IPS-18a (cell line): Measurements from ENCODE around the gene VSIG10L.

Experiments
- H3K27ac ChIP-seq: one replicate; pipeline ENCODE4 v1.5.1; 2013; ENCODE audit warnings: low read length
- H3K27me3 ChIP-seq: one replicate; pipeline ENCODE4 v1.6.1; 2013; ENCODE audit warnings: mild to moderate bottlenecking, low read length; ENCODE audit not compliant: control insufficient read depth, insufficient read depth
- H3K36me3 ChIP-seq: one replicate; pipeline ENCODE4 v1.6.1; 2013; ENCODE audit warnings: low read depth, low read length; ENCODE audit not compliant: control insufficient read depth
- H3K4me1 ChIP-seq: one replicate; pipeline ENCODE4 v1.6.1; 2013; ENCODE audit warnings: low read depth, low read length; ENCODE audit not compliant: control insufficient read depth
- H3K4me3 ChIP-seq: one replicate; pipeline ENCODE4 v1.5.1; 2013; ENCODE audit warnings: low read length
- H3K9ac ChIP-seq: one replicate; pipeline ENCODE4 v1.6.1; 2013; ENCODE audit warnings: mild to moderate bottlenecking, low read length, moderate library complexity
- H3K9me3 ChIP-seq: one replicate; pipeline ENCODE4 v1.6.1; 2013; ENCODE audit warnings: low read depth, low read length; ENCODE audit not compliant: control insufficient read depth

VSIG10L gene

DNA sequence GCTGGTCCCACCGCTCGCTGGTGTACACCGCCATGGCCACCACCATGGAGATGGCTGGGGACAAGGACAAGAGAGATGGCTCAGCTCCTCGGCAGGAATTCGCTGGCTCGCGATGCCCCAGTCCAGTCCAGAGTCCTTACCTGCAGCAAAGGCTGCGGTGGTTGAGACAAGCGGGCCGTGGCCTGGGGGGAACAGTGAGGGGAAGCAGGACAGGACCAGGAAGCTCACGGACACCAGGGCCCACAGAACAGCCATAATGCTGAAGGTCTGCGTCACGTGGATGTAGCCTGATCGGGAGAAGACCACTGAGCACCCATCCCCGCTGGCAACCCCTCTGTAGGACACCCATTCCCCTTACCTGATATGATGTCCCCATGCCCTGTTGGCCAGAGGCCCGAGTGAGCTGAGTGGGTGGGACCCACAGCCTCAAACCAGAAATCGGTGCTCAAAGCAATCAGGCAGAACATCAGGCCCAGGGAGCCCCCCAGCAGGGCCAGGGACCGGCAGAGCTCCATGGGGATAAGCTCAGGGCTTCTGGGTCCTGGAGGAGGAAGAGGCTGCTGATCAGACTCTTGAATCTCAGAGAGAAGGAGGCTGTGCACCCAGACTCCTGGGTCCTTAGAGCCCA lies 30.2 kb upstream of the VSIG10L start:
- peaks cover 5% of the 10 kb centered on the region for H3K4me1 ChIP-seq
- no peaks in the 10 kb centered on the region for H3K9me3 ChIP-seq
- H3K4me3 ChIP-seq = no peak overlapping the region
- no peaks in the 10 kb centered on the region for H3K36me3 ChIP-seq
- no peak overlapping the region for H3K9ac ChIP-seq
- H3K27ac ChIP-seq = no peak overlapping the region
- no peaks in the 10 kb centered on the region for H3K27me3 ChIP-seq

DNA sequence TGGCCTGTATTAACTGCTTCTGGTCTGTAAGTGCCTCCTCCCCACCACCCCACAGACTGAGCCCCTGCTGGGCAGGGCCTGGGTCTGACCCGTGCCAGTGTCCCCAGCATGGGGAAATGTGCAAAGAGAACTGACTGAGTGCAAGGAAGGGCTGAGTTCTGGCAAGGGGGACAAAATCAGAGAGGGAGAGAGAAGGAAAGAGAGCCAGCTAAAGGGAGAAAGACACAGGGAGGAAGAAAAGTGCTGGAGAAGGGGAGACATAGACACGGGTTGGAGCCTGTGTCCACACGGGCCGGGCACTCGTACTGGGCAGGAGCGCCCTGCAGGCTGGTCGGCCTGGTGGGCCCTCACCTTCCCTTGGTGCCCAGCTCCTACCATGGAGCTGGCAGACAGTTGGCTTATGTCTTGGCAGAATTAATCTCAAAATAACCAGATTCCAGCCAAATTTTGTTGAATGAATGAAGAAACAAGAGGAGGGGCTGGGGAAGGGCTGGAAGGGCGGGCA lies 29.3 kb upstream of the VSIG10L start:
- Histone ChIP-seq H3K4me1 (peaks cover 5% of the 10 kb centered on the region), H3K9me3 (no peaks in the 10 kb centered on the region), H3K36me3 (no peaks in the 10 kb centered on the region), H3K27me3 (no peaks in the 10 kb centered on the region), H3K9ac (no peak overlapping the region), H3K4me3 (no peak overlapping the region), H3K27ac (no peak overlapping the region)

DNA sequence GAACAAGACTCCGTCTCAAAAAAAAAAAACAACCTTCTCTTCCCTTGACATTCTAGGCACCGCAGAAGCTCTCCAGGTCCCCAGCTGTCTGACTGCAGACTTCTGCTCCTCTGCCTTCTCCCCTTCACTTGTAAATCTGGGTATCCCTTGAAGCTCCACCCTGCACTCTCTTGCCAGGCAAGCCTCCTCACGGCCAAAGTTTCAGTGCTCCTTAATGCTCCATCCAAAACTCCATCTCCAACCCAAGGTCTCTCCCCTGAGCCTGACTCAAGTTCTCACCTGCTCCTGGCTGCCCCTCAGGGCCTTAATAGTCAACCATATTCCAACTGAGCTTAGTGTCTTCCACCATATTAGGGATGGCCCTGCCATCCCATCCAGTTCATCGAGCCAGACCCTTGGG lies 28.3 kb upstream of the VSIG10L start:
- no peaks in the 10 kb centered on the region for H3K27me3 ChIP-seq
- peaks cover 11% of the 10 kb centered on the region for H3K4me1 ChIP-seq

DNA sequence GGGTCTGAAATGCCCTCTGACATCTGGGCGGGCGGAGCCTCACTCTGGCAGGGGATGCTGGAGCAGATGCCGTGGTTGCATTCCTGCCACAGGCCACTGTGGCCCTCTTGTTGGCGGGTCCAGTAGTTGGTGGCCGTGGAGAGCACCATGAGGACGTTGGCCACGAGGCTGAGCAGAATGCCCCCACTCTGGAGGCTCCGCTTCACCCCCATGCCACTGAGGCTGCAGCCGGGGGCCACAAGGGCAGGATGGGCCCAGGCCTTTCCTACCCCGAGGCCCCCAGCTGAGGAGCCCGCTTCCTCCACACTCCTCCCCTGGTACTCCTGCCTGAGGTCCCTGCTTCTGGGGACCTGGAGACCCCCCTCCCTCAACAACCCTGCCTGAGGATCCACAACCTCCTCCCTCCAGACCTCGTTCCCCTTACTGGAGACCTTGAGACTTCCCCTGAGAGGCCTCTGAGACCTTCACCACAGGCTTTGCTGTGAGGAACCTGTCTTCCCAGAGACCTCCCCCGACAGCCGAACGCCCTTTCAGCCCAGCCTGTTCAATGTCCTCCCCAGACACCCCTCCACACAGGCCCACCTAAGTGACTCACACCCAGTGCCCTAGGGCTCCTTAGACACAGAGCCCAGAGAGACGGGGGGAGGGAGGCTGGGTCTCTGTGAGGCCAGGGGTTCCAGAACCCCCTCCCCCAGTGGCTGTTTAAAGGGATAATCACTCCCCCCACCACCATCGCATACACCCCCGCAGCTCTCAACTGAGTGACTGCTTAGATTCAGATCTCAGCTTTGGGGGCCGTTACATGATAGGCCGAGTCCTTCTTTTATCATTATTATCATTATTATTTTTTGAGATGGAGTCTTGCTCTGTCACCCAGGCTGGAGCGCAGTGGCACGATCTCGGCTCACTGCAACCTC lies 26.7 kb upstream of the VSIG10L start, which contains the start of gene CLDND2:
Gene CLDND2, minus strand, starts transcription at position 638 of the 917 bp plus-strand sequence. Its CDS starts 426 bp downstream, at position 212.
- H3K27ac ChIP-seq = peak within 1 kb of the TSS; percentile 49
- H3K4me3 ChIP-seq = peak within 1 kb of the TSS; percentile 91
- no peaks in the 10 kb centered on the region for H3K36me3 ChIP-seq
- peak within 1 kb of the TSS; percentile 65 for H3K9ac ChIP-seq
- peaks cover 13% of the 10 kb centered on the region for H3K4me1 ChIP-seq
- no peaks in the 10 kb centered on the region for H3K27me3 ChIP-seq
- no peaks in the 10 kb centered on the region for H3K9me3 ChIP-seq

More for the DNA sequence above, 28.3 kb upstream of the VSIG10L start:
- Histone ChIP-seq H3K4me3 (no peak overlapping the region), H3K36me3 (no peaks in the 10 kb centered on the region), H3K9me3 (no peaks in the 10 kb centered on the region), H3K27ac (no peak overlapping the region), H3K9ac (no peak overlapping the region)

DNA sequence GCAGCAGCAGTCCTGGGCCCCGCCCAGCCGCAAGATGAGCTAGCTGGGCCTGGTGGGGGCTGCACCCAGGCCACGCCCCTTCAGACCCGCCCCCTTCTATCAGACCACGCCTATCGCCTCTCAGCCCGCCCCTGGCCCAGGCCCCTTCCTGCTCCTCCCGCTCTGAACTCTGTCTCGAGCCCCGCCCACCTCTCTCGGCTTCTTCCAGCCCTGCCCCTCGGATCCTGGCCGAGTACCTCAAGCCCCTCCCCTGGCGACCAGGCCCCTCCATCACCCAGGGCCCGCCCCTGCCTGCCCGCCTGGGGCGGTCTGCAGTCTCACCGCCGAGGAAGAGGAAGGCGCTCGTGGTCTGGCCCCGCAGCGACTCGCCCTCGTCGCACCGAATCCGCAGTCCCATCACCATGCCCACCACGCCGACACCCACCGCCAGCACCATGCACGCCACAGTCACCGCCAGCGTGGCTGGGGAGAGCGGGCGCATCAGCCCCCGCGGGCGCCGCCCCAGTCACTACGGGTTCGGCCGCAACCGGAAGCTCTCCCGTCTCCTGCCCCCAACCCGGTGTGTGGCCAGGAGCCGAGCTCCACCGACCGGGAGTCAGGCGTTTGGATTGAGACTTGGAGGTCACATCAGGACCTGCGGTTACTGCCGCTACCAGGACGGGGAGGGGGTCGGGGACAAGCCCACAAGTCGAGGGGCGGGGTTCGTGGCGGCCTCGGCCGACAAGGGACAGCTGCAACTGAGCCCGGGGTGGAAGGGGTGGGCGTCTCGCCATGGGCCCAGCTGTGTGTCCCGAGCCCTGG lies 25.8 kb upstream of the VSIG10L start:
- Histone ChIP-seq H3K4me1 (peaks cover 13% of the 10 kb centered on the region), H3K27me3 (no peaks in the 10 kb centered on the region), H3K36me3 (no peaks in the 10 kb centered on the region), H3K9me3 (no peaks in the 10 kb centered on the region), H3K9ac (peak overlapping the region; percentile 69), H3K4me3 (peak overlapping the region; percentile 91), H3K27ac (peak overlapping the region; percentile 49)

DNA sequence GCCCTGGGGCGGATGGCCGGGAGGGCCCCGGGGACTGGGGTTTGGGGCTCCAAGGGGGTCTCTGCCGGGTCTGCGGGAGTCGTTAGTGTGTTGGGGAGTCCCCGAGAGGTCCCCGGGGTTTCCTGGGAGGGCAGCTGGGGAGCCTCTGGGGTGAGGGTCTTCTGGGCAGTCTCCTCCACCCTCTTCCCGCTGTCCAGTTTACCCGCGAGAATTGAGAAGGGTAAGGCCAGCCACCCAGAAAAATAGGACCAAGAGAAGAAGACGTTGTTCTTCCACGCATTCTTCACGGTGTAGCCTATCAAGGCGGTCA lies 25.3 kb upstream of the VSIG10L start:
- peak overlapping the region; percentile 91 for H3K4me3 ChIP-seq
- peak overlapping the region; percentile 69 for H3K9ac ChIP-seq
- no peaks in the 10 kb centered on the region for H3K27me3 ChIP-seq
- peaks cover 13% of the 10 kb centered on the region for H3K4me1 ChIP-seq
- no peaks in the 10 kb centered on the region for H3K36me3 ChIP-seq
- H3K27ac ChIP-seq = no peak overlapping the region
- H3K9me3 ChIP-seq = no peaks in the 10 kb centered on the region

DNA sequence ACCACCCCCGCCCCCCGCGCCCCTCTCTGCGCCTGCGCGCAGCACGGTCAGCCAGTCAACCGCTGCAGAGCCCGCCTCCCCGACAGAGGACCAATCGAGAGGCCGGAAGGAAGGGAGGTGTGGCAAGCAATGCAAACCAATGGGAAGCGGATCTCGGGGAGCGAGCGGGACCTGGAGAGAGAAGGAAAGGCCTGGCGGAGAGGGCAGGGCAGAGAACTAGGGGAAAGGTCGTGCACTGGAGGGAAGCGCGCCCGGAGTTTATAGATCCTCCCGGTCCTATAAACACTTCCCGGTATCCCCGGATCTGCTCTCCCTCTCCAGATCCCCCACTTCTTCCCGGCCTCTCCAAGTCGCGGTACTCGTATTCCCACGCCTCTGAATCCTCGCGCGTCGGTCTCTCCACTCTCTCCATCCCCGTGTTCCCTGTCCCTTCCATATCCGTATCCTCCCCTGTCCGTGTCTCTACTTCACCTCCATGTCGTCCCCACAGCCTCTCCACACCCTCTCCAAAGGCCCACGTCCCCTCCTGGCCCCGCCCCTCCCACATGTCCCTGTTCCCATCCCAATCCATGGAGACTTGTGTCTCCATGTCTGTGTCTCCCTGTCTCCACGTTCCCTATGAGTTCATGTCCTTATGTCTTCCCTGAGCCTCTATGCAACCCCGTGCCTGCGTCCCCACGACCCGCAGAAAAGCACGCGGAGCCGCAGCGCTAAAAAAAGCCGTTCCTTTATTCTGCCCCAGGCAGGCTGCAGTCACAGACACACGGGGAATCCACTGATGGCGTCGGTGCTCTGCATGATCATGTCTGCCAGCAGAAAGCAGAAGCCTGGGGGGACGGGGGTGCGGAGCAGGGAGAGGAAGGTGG lies 24.7 kb upstream of the VSIG10L start:
- Histone ChIP-seq H3K36me3 (no peaks in the 10 kb centered on the region), H3K4me3 (peak overlapping the region; percentile 91), H3K4me1 (peaks cover 13% of the 10 kb centered on the region), H3K9me3 (no peaks in the 10 kb centered on the region), H3K27me3 (no peaks in the 10 kb centered on the region), H3K27ac (peak overlapping the region; percentile 19), H3K9ac (peak overlapping the region; percentile 69)

DNA sequence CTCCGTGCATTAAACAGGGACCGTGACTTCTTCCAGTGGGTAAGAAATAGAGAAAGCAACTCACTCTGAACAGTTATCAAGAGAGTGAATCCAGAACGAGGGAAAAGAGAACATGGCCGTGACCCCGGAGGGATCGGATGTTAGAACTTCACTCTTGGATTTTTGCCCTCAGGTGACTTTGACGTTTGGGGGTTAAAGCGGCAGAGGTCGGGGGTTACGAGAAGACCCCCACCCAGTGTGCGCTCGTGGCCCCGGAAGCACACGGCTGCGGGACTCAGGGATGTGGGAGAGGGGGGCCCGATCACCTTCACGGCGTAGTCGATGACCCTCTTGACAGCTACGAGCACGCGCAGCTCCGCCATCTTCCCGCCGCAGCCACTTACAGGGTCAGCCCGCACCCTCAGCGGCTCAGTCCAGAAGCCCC lies 24.0 kb upstream of the VSIG10L start, which contains the start of gene ETFB:
Gene ETFB, minus strand, starts transcription at position 424 of the 424 bp plus-strand sequence. Its CDS starts 62 bp downstream, at position 362.
- Histone ChIP-seq H3K4me3 (peak within 1 kb of the TSS; percentile 91), H3K27me3 (no peaks in the 10 kb centered on the region), H3K27ac (peak within 1 kb of the TSS; percentile 19), H3K36me3 (no peaks in the 10 kb centered on the region), H3K9ac (peak within 1 kb of the TSS; percentile 69), H3K4me1 (peaks cover 13% of the 10 kb centered on the region), H3K9me3 (no peaks in the 10 kb centered on the region)

DNA sequence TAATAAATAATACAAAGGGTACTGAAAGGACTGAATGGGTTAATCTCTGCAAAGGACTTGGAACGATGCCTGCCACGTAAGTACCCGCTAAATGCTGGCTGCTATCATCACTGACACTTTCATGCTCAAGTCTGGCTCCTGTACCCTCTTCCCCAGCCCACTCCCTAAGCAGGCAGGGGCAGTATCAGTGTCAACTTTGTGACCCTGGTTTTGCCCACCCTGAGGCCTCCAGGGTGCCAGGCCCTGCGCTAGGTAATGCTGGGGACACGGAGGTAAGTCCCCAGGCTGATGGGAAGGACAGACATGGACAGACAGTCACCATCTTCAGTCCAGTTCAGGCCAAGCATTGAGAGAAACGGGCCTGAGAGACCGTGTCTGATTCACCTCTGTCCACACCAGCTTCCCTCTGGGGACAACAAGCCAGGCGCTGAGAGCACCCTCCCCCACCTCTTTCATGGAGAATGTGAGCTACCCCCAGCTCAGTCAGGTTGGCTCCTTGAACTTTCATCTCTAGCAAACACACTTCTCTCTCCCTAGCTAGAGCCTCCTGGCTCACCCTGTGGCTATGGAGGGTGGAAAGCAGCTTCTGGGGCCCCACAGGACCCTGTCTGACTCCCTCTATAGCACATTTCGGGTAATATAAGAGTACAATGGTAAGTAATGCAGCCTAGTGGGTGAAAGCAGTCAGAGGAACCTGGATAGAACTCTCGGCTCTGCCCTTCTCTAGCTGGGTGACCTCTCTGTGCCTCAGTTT lies 23.4 kb upstream of the VSIG10L start:
- Histone ChIP-seq H3K36me3 (no peaks in the 10 kb centered on the region), H3K9me3 (no peaks in the 10 kb centered on the region), H3K4me1 (peaks cover 13% of the 10 kb centered on the region), H3K27me3 (no peaks in the 10 kb centered on the region), H3K9ac (peak overlapping the region; percentile 34), H3K4me3 (peak overlapping the region; percentile 82), H3K27ac (no peak overlapping the region)
